Upper lobe of left lung (tissue), 4 donors: Measurements from ENCODE around the gene DSC3.

Source experiments
- POLR2A ChIP-seq, 4 donors: fragments of 450-650 bp; IDR thresholded peaks; one replicate each; pipeline ENCODE4 v1.5.1; 2016 to 2017; ENCODE audit warnings: antibody characterized with exemption in 4 of 4, mild to moderate bottlenecking in 2 of 4
- POLR2AphosphoS5 ChIP-seq, 2 donors: sonication (generic); formaldehyde crosslinking; IDR thresholded peaks; one replicate each; pipeline ENCODE4 v1.5.1; 2017; ENCODE audit warnings: antibody characterized with exemption in 2 of 2
- TF ChIP-seq, protein P1 (sequence below), 6 experiments: fragments of 450-650 bp in 4 of 6; fragments of 200-600 bp in 2 of 6; sonication (generic) in 2 of 6; IDR thresholded peaks; one replicate each; pipeline ENCODE4 v1.5.1; 2016 to 2019; ENCODE audit warnings: antibody characterized with exemption in 6 of 6

DNA sequence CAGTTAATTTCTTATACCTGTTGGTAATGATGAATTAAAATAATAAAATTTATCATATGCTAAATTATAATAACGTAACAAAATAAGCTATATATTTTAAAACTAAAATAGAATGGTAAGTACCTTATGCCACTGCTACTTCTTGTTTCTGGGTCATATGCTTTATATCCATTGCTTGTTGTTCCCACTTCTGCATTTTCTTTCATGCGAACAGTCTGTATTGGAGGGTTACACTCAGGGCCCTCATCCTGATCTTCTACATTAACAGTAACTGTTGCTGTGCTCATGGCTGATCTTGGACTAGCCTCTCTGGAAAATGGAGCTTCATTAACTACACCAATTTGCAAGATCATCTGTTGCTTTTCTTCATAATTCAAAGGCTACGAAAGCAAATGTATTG lies 37.4 kb upstream of the DSC3 start:
- TF ChIP-seq, protein P1, sequence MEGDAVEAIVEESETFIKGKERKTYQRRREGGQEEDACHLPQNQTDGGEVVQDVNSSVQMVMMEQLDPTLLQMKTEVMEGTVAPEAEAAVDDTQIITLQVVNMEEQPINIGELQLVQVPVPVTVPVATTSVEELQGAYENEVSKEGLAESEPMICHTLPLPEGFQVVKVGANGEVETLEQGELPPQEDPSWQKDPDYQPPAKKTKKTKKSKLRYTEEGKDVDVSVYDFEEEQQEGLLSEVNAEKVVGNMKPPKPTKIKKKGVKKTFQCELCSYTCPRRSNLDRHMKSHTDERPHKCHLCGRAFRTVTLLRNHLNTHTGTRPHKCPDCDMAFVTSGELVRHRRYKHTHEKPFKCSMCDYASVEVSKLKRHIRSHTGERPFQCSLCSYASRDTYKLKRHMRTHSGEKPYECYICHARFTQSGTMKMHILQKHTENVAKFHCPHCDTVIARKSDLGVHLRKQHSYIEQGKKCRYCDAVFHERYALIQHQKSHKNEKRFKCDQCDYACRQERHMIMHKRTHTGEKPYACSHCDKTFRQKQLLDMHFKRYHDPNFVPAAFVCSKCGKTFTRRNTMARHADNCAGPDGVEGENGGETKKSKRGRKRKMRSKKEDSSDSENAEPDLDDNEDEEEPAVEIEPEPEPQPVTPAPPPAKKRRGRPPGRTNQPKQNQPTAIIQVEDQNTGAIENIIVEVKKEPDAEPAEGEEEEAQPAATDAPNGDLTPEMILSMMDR (IDR thresholded peaks at IDR 0.05), result no peak
- TF ChIP-seq POLR2AphosphoS5 (IDR thresholded peaks at IDR 0.05) (no peak), POLR2A (IDR thresholded peaks at IDR 0.05) (no peak)
